ENCODE results near the gene GRIPAP1.

GRCh38 chrX:49003696-49004095 is 1.6 kb upstream of the GRIPAP1 start:
- TF ChIP-seq ELK4 (CRISPR knock-in tag; IDR thresholded peaks at IDR 0.05; ENCODE audit: borderline replicate concordance) (no peak), TAF1 (CRISPR knock-in tag; IDR thresholded peaks at IDR 0.05) (no peak), ZNF263 (CRISPR knock-in tag; IDR thresholded peaks at IDR 0.05) (no peak), CTCF (CRISPR knock-in tag; IDR thresholded peaks at IDR 0.05) (no peak), YY1 (IDR thresholded peaks at IDR 0.05; ENCODE audit: insufficient read depth, insufficient replicate concordance, low read depth, low read length) (no peak), MIER2 (CRISPR knock-in tag; IDR thresholded peaks at IDR 0.05) (no peak), SNAPC4 (CRISPR knock-in tag; IDR thresholded peaks at IDR 0.05) (no peak), GFI1 (CRISPR knock-in tag; IDR thresholded peaks at IDR 0.05; ENCODE audit: borderline replicate concordance) (no peak), ZNF274 (CRISPR knock-in tag; IDR thresholded peaks at IDR 0.05) (no peak), TCF7 (IDR thresholded peaks at IDR 0.05; ENCODE audit: low read depth) (no peak), ARID2 (CRISPR knock-in tag; IDR thresholded peaks at IDR 0.05; ENCODE audit: borderline replicate concordance) (no peak), ZNF713 (CRISPR knock-in tag; IDR thresholded peaks at IDR 0.05) (no peak)
